ENCODE data around the gene KDM4C.

- TF ChIP-seq RAD51 (IDR thresholded peaks at IDR 0.05; ENCODE audit: borderline replicate concordance) (no peak), UBTF (CRISPR knock-in tag; IDR thresholded peaks at IDR 0.05) (no peak), ZBTB7A (CRISPR knock-in tag; IDR thresholded peaks at IDR 0.05) (no peak), SKIL (CRISPR knock-in tag; IDR thresholded peaks at IDR 0.05; ENCODE audit: borderline replicate concordance) (no peak), ZNF687 (CRISPR knock-in tag; IDR thresholded peaks at IDR 0.05) (no peak), GMEB1 (CRISPR knock-in tag; IDR thresholded peaks at IDR 0.05; ENCODE audit: borderline replicate concordance) (no peak), SRF (IDR thresholded peaks at IDR 0.05; ENCODE audit: low read depth, low read length) (no peak), ZFX (CRISPR knock-in tag; IDR thresholded peaks at IDR 0.05; ENCODE audit: low read depth) (no peak)
Measured at GRCh38 chr9:7093040-7093439, 335.3 kb downstream of the KDM4C start.
